B cell (primary cell): Measurements from ENCODE around the gene POMGNT1. TPM values are rescaled to one million over a fixed set of nuclear protein-coding genes. Genes with fewer than 3 reads are reported as not detected.

ENCODE experiments used
- ATAC-seq: fragments of 200-7000 bp; cut with Tn5 transposase; one replicate; pipeline ENCODE4 v1.10.0; 2021; ENCODE audit warnings: low read depth, mild to moderate bottlenecking, moderate number of reproducible peaks, moderate library complexity
- CTCF ChIA-PET: fragments of 350-600 bp; sonication (Branson Sonifier 250); formaldehyde crosslinking; loops from one replicate; lab custom pipeline; 2021; ENCODE audit warnings: antibody characterized with exemption, inconsistent platforms; lab: Charles Lee
- POLR2A ChIA-PET: fragments of 350-600 bp; sonication (Branson Sonifier 250); formaldehyde crosslinking; loops from one replicate; lab custom pipeline; 2021; ENCODE audit warnings: antibody characterized with exemption; lab: Charles Lee
- DNase-seq: peaks from one replicate; pipeline ENCODE4 v3.0.0; 2013
- H2AFZ ChIP-seq: 2 replicates; pipeline ENCODE4 v1.6.1; 2012; ENCODE audit warnings: mild to moderate bottlenecking, low read depth, low read length; ENCODE audit not compliant: insufficient read depth, poor library complexity, severe bottlenecking
- H3K27ac ChIP-seq, 2 donors: 1 replicate in 1 of 2; 2 replicates in 1 of 2; pipeline ENCODE4 v1.5.1; 2012 to 2013; ENCODE audit warnings: low read length in 2 of 2, mild to moderate bottlenecking in 2 of 2, moderate library complexity in 1 of 2
- H3K27me3 ChIP-seq, 4 experiments: fragments of 200-600 bp in 1 of 4; sonication (generic) in 1 of 4; replicated peaks in 1 of 4; 1 replicate in 2 of 4; 2 replicates in 2 of 4; pipeline versions ENCODE4 v1.6.1 to v1.7.0; 2013 to 2016; ENCODE audit warnings: low read length in 3 of 4, mild to moderate bottlenecking in 2 of 4, mixed read lengths in 1 of 4, moderate library complexity in 1 of 4; ENCODE audit not compliant: insufficient read depth in 4 of 4, control insufficient read depth in 3 of 4; ENCODE audit errors: control extremely low read depth in 1 of 4
- H3K36me3 ChIP-seq, 2 experiments: replicated peaks in 1 of 2; 1 replicate in 1 of 2; 2 replicates in 1 of 2; pipeline versions ENCODE4 v1.6.1 to v1.7.1; 2013; ENCODE audit warnings: low read length in 1 of 2; ENCODE audit not compliant: insufficient read depth in 2 of 2, control insufficient read depth in 1 of 2; ENCODE audit errors: control extremely low read depth in 1 of 2, extremely low read depth in 1 of 2
- H3K4me1 ChIP-seq, 2 donors: fragments of 200-600 bp in 1 of 2; sonication (generic) in 1 of 2; 1 replicate in 1 of 2; 2 replicates in 1 of 2; pipeline versions ENCODE4 v1.5.1 to v1.6.1; 2013 to 2017; ENCODE audit warnings: low read length in 2 of 2; ENCODE audit not compliant: control insufficient read depth in 2 of 2, insufficient read depth in 2 of 2
- H3K4me2 ChIP-seq: replicated peaks from 2 replicates; pipeline ENCODE3; 2012; ENCODE audit warnings: mild to moderate bottlenecking, low read depth, low read length; ENCODE audit not compliant: poor library complexity, severe bottlenecking
- H3K4me3 ChIP-seq, 5 experiments: fragments of 200-600 bp in 1 of 5; sonication (generic) in 1 of 5; 1 replicate in 3 of 5; 2 replicates in 2 of 5; pipeline versions ENCODE4 v1.5.1 to v1.7.0; 2011 to 2016; ENCODE audit warnings: low read length in 4 of 5, mild to moderate bottlenecking in 4 of 5, low read depth in 2 of 5, control low read depth in 1 of 5, moderate library complexity in 1 of 5; ENCODE audit not compliant: insufficient read depth in 1 of 5; ENCODE audit errors: control extremely low read depth in 1 of 5, extremely low read depth in 1 of 5
- H3K79me2 ChIP-seq: fragments of 200-600 bp; sonication (generic); one replicate; pipeline ENCODE4 v1.6.0; 2016; ENCODE audit warnings: low read length; ENCODE audit not compliant: control insufficient read depth, insufficient read depth
- H3K9ac ChIP-seq: fragments of 200-600 bp; sonication (generic); 2 replicates; pipeline ENCODE4 v1.6.1; 2017; ENCODE audit warnings: mild to moderate bottlenecking, low read length, moderate library complexity
- H3K9me3 ChIP-seq, 3 donors: one replicate each; pipeline versions ENCODE4 v1.6.1 to v1.7.1; 2013; ENCODE audit warnings: low read length in 2 of 3; ENCODE audit not compliant: control insufficient read depth in 2 of 3, insufficient read depth in 1 of 3; ENCODE audit errors: control extremely low read depth in 1 of 3
- H4K20me1 ChIP-seq: 2 replicates; pipeline ENCODE4 v1.6.0; 2012; ENCODE audit warnings: mild to moderate bottlenecking, low read length; ENCODE audit not compliant: insufficient read depth, control insufficient read depth, poor library complexity, severe bottlenecking
- H3K27ac Mint-ChIP-seq: one replicate; pipeline ENCODE4 v1.8.0; 2021; ENCODE audit warnings: mixed read lengths
- H3K27me3 Mint-ChIP-seq: one replicate; pipeline ENCODE4 v1.8.0; 2021; ENCODE audit warnings: mixed read lengths
- H3K4me1 Mint-ChIP-seq: one replicate; pipeline ENCODE4 v1.8.0; 2021; ENCODE audit warnings: mixed read lengths
- H3K4me3 Mint-ChIP-seq: one replicate; pipeline ENCODE4 v1.8.0; 2021; ENCODE audit warnings: mixed read lengths
- H3K9me3 Mint-ChIP-seq: one replicate; pipeline ENCODE4 v1.8.0; 2022; ENCODE audit warnings: mixed read lengths; ENCODE audit not compliant: insufficient read depth
- EZH2 ChIP-seq: IDR thresholded peaks from 2 replicates; pipeline ENCODE4 v1.6.1; 2012; ENCODE audit warnings: borderline replicate concordance, low read depth, mild to moderate bottlenecking, moderate library complexity, low read length; ENCODE audit not compliant: insufficient read depth, poor library complexity, severe bottlenecking
- WGBS: methylation state at CpG from one replicate; pipeline ENCODE4 v1.1.5; 2013; ENCODE audit warnings: missing lambda C conversion rate; ENCODE audit not compliant: insufficient coverage; 5-methylcytosine and 5-hydroxymethylcytosine counted together
- intact Hi-C: fragments of 100-400 bp; cut with micrococcal nuclease; formaldehyde crosslinking; loops from one replicate; pipeline ENCODE4 v1.10.0; 2022
- polyA plus RNA-seq: library from polyadenylated mRNA; depleted of rRNA; stranded (reverse); fragments of >200 nt; gene quantifications from 2 replicates; pipeline ENCODE4 v1.2.3, GENCODE V29; 2012
- total RNA-seq, 2 donors: library from RNA; stranded (reverse); fragments of 120-200 nt in 1 of 2; gene quantifications; 1 replicate in 1 of 2; 2 replicates in 1 of 2; pipeline versions ENCODE4 v1.2.3 to v1.2.4, GENCODE V29; 2013 to 2022
- TF ChIP-seq, protein P1 (sequence below): fragments of 200-600 bp; IDR thresholded peaks from one replicate; pipeline ENCODE4 v1.8.0; 2022; ENCODE audit warnings: antibody characterized with exemption, mild to moderate bottlenecking

POMGNT1 gene
- total and polyA plus RNA-seq, 2 donors (not counting 1 experiment from before 2014, with no cell fraction given): 32.6 to 51.0 TPM

DNA sequence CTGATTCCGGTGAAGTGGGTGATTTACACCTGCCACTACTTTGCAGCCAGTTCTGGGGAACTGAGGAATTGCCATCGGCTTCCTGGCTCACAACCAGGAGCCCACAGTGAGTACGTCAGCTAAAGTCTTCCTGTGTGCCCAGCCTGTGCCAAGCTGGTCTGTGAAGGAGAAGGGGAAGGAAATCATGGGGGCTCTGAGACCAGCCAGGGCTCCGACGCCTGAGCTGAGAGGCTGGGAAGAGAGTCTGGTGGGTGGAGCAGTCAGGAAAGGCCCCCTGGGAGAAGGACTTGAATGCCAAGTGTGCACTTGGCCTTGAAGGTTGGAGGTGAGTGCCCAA is 6.1 kb upstream of the POMGNT1 start:
- ATAC-seq (no peak), DNase-seq (no peak)
- Histone ChIP-seq H4K20me1 (no peaks in the 10 kb centered on the region), H3K4me2 (no peak overlapping the region), H3K4me1 (peaks cover 13 to 15% of the 10 kb centered on the region in 2 donors), H3K27me3 (peaks cover 0 to 15% (median 7%) of the 10 kb centered on the region in 4 experiments), H3K27ac (no peak overlapping the region), H3K4me3 (no peak overlapping the region), H2AFZ (peak overlapping the region; percentile 84), H3K36me3 (no peaks in the 10 kb centered on the region), H3K9me3 (no peaks in the 10 kb centered on the region), H3K79me2 (no peaks in the 10 kb centered on the region), H3K9ac (no peak overlapping the region)
- intact Hi-C loops: no loop called here
- ChIA-PET CTCF (interaction anchor here (1.3 kb wide), 1 partner anchor 20 kb away, joined by 6 read pairs; no protein-coding TSS in a partner anchor), POLR2A (no interaction called here)
- TF ChIP-seq, protein P1, sequence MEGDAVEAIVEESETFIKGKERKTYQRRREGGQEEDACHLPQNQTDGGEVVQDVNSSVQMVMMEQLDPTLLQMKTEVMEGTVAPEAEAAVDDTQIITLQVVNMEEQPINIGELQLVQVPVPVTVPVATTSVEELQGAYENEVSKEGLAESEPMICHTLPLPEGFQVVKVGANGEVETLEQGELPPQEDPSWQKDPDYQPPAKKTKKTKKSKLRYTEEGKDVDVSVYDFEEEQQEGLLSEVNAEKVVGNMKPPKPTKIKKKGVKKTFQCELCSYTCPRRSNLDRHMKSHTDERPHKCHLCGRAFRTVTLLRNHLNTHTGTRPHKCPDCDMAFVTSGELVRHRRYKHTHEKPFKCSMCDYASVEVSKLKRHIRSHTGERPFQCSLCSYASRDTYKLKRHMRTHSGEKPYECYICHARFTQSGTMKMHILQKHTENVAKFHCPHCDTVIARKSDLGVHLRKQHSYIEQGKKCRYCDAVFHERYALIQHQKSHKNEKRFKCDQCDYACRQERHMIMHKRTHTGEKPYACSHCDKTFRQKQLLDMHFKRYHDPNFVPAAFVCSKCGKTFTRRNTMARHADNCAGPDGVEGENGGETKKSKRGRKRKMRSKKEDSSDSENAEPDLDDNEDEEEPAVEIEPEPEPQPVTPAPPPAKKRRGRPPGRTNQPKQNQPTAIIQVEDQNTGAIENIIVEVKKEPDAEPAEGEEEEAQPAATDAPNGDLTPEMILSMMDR: no peak
- no peak for TF ChIP-seq EZH2
- Mint-ChIP-seq H3K4me1 (peaks cover 20% of the 10 kb centered on the region), H3K9me3 (no peaks in the 10 kb centered on the region), H3K27me3 (peaks cover 6% of the 10 kb centered on the region), H3K27ac (no peak overlapping the region), H3K4me3 (peak overlapping the region; percentile 86)
- WGBS: 29% methylated on average over 5 of the region's 5 CpGs

DNA sequence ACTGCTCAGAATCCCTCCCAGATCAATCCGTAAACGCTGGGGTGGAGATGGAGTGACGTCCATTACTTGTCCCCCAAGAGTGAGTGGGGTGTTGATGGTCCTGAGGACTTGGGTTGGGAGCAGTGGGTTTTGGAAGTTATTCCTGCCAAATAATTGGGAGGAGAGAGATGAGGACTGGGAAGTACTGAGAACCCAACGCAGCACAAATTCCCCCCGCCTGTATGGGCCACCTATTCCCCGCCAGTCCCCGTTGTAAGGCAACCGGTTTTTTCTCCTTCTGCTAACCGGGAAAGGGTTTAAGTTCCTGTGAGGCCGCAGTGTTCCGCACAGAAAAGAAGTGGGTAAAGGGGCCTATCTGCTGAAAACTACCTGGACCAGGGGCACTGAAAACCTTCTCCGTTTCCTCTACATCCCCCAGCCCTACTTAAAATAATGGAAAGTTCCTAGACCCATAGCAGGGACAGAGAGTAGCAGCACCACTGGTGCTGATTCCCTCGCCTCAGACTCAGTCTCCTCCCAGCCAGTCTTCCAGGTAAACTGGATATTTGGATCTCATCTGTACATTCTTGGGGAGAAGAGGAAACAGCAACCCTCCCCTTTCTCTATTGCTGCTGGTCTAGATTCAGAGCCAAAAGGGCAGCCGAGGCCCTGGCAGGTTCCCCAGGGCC is 5.6 kb upstream of the POMGNT1 start:
- H3K9ac ChIP-seq: peak overlapping the region; percentile 66
- no peak overlapping the region for H3K27ac ChIP-seq
- TF ChIP-seq, protein P1: no peak
- no peak for TF ChIP-seq EZH2
- peaks cover 14 to 20% of the 10 kb centered on the region in 2 donors for H3K4me1 ChIP-seq
- Mint-ChIP-seq H3K27ac (no peak overlapping the region), H3K4me1 (peaks cover 24% of the 10 kb centered on the region), H3K27me3 (peaks cover 6% of the 10 kb centered on the region), H3K9me3 (no peaks in the 10 kb centered on the region), H3K4me3 (peak overlapping the region; percentile 86)
- ChIA-PET CTCF (interaction anchor here (1.3 to 2.1 kb wide), 2 partner anchors 20 kb away, joined by 5 to 6 read pairs; no protein-coding TSS in a partner anchor), POLR2A (no interaction called here)
- peak overlapping the region; percentile 84 for H2AFZ ChIP-seq
- DNase-seq: no peak
- peak overlapping the region; percentile 93 for H3K4me2 ChIP-seq
- H3K36me3 ChIP-seq: no peaks in the 10 kb centered on the region
- no peaks in the 10 kb centered on the region for H3K79me2 ChIP-seq
- peaks cover 0 to 15% (median 7%) of the 10 kb centered on the region in 4 experiments for H3K27me3 ChIP-seq
- H3K9me3 ChIP-seq: no peaks in the 10 kb centered on the region
- peak overlapping the region in 4 of 5 experiments; percentile 45 to 69 (median 56) for H3K4me3 ChIP-seq
- 43% methylated on average over 6 of the region's 14 CpGs for WGBS
- no peaks in the 10 kb centered on the region for H4K20me1 ChIP-seq
- intact Hi-C loops: no loop called here
- no peak for ATAC-seq
